GM19452 (cell line): ENCODE measurements around the gene ZDHHC18.
"Not testable (repeated sequence)": the region's sequence is repeated elsewhere in the genome, so short reads cannot be mapped to it uniquely, and the experiment has no call there.

Experiments used
- ATAC-seq: cut with Tn5 transposase; IDR thresholded peaks from one replicate; pipeline ENCODE4 v1.9.1; 2021; ENCODE audit not compliant: unreplicated experiment

The ZDHHC18 gene

GRCh38 chr1:26831546-26832248 is 5.2 kb downstream of the ZDHHC18 start:
- ATAC-seq, result no peak

GRCh38 chr1:26832249-26832960 is 5.9 kb downstream of the ZDHHC18 start:
- no peak for ATAC-seq

DNA sequence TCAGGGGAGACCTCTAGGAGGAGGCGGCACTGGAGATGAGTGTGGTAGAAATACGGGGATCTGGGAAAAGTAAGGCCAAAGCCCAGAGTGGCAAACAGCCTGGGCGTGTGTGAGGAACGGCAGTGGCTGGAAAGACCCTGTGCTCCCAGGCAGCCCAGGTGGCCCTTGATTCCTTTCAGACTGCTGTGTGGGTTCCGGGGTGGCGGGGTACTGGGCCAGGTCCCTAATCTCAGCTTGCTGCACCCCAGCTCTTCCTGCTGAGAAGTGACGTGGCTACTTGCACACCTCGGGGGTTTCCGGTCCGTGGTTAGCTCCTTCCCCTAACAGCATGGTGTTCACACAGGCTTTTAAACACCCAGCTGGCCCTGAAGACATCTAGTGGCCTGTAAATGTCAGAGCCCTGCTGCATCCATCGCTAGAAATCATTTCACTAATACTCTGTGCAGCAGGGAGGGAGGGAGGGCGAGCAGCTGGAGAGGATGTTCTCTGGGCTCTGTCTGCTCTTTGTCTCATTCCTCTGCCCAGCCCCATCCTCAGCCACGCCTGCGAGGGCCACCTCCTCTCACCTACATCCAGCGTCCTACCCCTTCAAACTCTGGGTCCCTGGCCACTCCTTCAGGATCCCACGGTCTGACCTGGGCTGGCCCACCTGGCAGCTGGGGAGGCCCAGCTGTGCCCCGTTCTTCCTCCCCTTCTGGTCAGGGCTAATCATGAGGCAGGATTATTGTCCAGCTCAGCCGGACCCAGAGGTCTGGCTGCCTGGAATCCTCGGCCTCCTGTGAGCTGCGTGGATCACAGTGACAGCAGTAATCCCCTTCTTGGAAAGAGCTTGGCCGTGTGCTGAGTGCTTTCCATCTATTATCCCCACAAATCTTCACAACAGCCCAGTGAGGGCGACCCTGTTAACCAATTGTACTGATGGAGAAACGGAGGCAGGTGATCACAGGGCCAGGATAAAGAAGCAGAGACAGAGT is 7.2 kb downstream of the ZDHHC18 start:
- ATAC-seq, result peak; percentile 88

DNA sequence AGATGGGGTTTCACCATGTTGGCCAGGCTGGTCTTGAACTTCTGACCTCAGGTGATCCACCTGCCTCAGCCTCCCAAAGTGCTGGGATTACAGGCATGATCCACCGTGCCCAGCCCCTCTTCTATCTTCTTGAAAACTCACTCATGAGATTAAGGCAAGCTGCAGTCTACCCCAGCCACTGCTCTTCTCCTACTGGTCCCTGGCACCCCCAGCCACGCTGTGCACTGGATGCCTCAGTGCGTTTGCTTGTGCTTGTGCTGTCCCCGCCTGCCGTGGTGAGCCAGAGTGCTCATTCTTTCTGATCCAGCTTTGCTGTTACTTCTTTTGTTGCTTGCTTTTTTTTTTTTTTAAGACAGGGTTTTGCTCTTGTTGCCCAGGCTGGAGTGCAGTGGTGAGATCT is 11.2 kb downstream of the ZDHHC18 start:
- not testable (repeated sequence) for ATAC-seq

DNA sequence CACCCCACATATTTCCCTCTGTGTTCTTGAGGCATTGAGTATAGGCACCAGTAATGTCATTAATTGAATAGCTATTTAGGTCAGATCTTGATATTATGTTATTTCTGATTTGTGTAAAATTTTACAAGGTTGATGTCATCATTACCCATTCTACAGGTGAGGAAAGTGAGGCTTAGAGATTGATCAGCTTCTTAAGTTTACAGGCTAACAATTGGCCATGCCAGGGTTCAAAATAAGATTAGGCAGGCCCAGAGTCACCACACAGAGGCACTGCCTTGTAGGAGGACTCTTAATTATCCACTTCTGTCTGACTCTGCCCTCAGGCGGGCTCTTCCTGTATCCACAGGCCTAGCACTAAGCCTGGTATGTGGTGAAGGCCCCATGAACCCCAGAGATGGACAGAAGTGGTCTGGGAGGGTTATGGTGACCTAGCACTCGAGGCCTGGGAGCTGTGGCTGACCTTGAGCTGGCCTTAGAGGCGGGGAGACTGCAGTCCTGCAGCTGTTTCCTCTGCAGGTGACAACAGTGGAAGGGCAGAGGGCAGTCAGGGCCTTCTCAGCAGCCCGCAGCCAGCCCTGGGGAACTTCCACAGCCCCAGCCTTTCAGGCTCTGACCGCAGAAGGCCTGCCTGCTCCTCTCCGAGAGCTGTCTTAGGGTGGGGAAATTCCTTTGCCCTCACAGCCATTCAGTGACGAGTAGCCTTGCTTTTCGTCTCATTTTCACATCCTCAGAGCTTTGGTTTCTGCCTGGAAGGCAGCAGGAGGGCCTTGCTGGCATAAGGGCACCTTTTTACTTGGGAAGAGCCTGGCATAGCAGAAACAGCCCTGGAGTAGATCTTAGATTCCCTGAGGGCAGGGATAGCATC is 12.2 kb downstream of the ZDHHC18 start:
- peak; percentile 86 for ATAC-seq

- ATAC-seq, result peak; percentile 11
These were observed 12.8 kb downstream of the ZDHHC18 start for GRCh38 chr1:26839339-26839722.

DNA sequence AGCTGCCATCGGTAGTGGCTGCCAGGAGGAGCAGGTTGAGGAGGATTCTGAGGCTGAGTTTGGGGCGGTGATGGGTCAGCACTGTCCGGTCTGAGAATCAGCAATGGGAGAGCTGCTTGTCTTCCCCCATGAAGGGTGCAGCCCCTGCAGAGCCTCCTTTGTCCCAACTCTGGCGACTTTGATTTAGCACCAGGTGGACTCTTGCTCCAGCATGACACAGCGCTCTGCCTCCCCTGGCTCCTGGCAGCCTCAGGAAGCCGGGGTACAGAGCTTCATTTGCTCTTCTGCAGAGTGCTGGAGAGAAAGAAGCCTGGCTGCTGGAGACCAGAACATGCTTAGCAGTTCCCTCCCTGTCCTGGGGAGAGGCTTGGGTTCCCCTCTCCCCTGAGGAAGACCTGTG is 13.3 kb downstream of the ZDHHC18 start:
- no peak for ATAC-seq

DNA sequence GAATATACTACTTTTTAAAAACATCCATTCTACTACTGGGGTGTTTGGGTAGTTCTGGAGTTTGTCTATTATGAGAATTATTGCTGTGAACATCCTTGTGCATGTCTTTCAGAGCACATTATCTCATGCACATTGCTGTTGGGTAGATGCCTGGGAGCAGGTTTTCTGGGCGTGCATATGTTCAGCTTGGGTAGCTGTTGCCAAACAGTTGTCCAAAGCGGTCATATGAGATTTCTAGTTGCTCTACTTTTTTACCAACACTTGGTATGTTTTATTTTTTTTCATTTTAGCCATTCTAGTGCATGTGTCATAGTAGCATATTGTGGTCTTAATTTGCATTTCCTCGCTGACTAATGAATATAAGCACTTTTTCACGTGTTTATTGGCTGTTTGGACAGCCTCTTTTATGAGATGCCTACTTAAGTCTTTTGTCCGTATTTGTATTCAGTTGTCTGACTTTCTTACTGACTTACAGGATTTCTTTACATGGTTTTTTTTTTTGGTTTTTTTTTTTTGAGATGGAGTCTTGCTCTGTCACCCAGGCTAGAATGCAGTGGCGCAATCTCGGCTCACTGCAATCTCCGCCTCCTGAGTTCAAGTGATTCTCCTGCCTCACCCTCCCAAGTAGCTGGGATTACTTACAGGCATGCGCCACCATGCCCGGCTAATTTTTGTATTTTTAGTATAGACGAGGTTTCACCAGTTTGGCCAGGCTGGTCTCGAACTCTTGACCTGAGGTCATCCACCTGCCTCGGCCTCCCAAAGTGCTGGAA is 18.1 kb downstream of the ZDHHC18 start:
- ATAC-seq, result no peak

- ATAC-seq, result not testable (repeated sequence)
These were observed 21.3 kb downstream of the ZDHHC18 start for GRCh38 chr1:26847826-26848225.

DNA sequence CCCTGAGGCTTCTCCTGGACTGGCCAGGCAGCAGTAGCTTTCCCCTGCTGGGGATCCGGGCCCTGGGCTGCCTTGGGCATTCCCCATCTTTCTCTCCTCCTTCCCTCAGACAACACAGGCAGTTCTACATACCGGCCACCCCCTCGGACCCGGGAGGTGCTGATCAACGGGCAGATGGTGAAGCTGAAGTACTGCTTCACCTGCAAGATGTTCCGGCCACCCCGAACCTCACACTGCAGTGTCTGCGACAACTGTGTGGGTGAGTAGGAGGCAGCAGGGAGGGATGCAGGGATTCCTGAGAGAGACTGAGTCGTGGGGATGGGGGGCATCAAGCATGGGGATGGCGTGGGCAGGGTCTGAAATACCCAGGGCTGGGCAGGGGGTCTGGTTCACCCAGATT is 22.0 kb downstream of the ZDHHC18 start:
- ATAC-seq, result no peak

DNA sequence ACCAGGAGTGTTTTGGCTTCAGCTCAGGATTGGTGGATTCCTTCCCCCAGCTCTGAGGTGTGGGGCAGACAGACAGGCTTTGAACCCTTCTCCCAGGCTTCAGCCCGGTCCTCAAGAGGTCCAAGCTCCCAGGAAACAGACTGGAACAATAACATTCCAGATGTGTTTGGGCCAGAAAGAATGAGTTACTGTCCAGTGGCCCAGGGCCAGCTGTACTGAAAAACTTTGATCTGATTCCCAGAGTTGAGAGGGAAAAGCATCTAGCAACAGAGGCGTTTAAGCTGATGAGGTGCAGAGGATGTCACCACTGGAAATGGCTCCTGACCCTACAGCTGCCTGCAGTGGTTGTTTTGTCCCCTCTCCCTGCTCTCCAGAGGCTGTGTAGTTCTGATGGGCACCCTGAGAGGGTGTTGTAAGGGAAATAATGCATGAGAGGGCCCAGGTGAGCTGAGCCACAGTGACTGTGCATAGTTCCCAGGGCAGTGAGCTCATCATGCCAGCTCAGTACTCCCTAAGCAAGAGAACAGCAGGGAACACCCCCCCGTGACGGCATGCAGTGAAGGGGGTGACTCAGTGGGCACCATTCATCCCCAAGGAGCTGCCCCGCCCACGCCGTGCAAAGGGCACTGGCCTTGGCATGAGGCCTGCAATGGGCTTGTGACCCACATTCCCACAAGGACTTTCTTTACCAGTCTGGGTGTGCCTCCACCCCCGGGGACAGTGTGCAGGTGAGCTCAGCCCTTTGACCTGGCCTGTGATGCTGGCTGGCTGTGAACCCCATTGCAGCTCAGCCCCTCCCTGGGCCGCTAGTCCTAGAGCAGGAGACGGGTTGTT is 22.7 kb downstream of the ZDHHC18 start:
- ATAC-seq, result no peak

DNA sequence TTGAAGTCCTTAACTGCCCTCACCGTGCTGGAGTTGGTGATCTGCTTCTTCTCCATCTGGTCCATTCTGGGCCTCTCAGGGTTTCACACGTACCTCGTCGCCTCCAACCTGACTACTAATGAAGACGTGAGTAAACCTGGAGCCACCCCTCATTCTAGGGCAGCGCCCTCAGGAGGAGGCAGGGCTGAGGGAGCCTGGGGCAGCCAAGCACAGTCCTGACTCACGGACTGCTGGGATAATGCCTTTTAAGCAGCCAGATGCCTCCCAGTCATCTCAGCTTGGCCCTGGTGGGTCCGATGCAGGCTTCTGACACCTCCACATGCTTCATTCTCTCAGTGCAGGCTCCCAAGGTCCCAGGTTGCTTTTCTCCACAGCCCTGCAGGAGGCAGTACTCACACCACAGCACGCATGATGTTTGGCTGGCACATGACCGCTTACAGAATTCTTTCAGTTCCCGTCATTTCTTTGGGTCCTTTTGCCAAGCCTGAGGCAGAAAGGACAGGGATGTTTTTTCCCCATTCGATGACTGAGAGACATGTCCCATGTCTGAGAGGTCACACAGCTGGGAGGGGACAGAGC is 24.7 kb downstream of the ZDHHC18 start:
- no peak for ATAC-seq

GRCh38 chr1:26852701-26853100 is 26.2 kb downstream of the ZDHHC18 start:
- no peak for ATAC-seq

GRCh38 chr1:26853156-26853555 is 26.7 kb downstream of the ZDHHC18 start:
- no peak for ATAC-seq

DNA sequence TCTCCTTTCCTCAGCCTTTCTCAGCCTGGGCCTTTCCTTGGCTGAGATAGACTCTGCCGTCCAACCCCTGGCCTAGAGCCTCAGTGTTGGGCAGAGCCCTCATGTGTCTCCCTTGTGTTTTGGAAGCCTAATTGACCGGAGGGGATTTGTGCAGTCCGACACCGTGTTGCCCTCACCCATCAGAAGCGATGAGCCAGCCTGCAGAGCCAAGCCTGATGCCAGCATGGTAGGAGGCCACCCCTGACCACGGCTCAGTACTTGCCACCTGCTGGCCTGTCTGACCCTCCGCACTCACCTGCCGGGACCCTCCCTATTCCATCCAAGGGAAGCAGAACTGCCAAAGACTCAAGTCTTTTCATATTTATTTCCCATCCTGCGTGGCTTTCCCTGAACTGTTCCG is 27.1 kb downstream of the ZDHHC18 start:
- ATAC-seq, result no peak

DNA sequence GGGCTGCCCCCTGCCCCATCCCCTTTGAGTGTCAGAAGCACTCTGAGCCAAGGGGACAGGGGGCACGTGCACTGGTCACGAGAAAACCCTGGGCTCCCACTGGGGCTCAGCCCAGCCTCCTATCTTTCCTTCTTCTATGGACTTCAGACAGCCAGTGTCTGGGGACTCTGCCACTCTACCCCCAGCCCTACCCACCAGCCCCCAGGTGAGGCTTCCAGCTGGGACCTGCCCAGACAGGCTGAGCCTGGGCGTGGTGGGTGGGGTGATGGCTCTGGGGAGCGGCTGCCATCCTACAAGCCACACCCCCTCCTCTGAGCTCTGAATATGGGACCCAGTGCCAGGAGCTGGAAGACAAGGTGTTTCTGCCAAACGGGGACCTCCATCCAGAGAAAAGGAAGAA is 28.4 kb downstream of the ZDHHC18 start:
- ATAC-seq, result no peak

GRCh38 chr1:26855636-26856035 is 29.1 kb downstream of the ZDHHC18 start:
- ATAC-seq, result no peak

DNA sequence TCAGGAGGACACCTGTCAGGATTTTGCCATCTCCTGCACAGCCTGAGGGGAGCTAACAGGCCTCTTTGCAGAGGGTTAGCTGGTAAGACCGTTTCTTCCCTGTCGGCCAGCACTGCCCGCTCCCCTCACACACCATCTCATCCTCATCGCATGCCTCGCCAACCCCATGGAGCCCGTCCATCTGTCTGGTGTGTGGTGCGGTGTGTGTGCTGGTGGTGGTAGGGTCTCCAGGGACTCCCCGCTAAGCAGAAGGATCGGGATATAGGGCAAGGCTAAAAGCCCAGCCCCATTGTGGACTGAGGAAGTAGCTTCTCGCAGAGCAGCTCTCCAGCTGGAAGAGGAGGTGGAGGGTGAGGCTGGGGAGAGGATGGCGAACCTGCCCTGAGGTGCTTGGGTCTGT is 29.7 kb downstream of the ZDHHC18 start:
- no peak for ATAC-seq
